Neural progenitor cell (in vitro differentiated cells): ENCODE data around the gene CD300E. TPM values are rescaled to one million over a fixed set of nuclear protein-coding genes. Genes with fewer than 3 reads are reported as not detected.

Experiments
- DNase-seq: peaks from one replicate; pipeline ENCODE4 v3.0.0-alpha.2; 2016; ENCODE audit warnings: low spot score
- H2AFZ ChIP-seq: fragments of 200-600 bp; sonication (generic); replicated peaks from 2 replicates; pipeline ENCODE4 v1.6.1; 2016; ENCODE audit warnings: antibody characterized with exemption
- H3F3A ChIP-seq: fragments of 200-600 bp; sonication (generic); 2 replicates; pipeline ENCODE4 v1.6.1; 2016; ENCODE audit warnings: antibody characterized with exemption, low read depth
- H3K27ac ChIP-seq: fragments of 200-600 bp; sonication (generic); 2 replicates; pipeline ENCODE4 v1.5.1; 2016; ENCODE audit warnings: mild to moderate bottlenecking
- H3K27me3 ChIP-seq: fragments of 200-600 bp; sonication (generic); 2 replicates; pipeline ENCODE4 v1.6.1; 2016; ENCODE audit warnings: mild to moderate bottlenecking, moderate library complexity
- H3K36me3 ChIP-seq: fragments of 200-600 bp; sonication (generic); 2 replicates; pipeline ENCODE4 v1.5.1; 2016
- H3K4me1 ChIP-seq: fragments of 200-600 bp; sonication (generic); 2 replicates; pipeline ENCODE4 v1.6.1; 2016; ENCODE audit warnings: mixed run types
- H3K4me2 ChIP-seq: fragments of 200-600 bp; sonication (generic); 2 replicates; pipeline ENCODE4 v1.6.1; 2016
- H3K4me3 ChIP-seq: fragments of 200-600 bp; sonication (generic); 2 replicates; pipeline ENCODE4 v1.5.1; 2016
- H3K79me2 ChIP-seq: fragments of 200-600 bp; sonication (generic); 2 replicates; pipeline ENCODE4 v1.6.1; 2016; ENCODE audit warnings: low read depth
- H3K9ac ChIP-seq: fragments of 200-600 bp; sonication (generic); 2 replicates; pipeline ENCODE4 v1.6.1; 2016
- H3K9me3 ChIP-seq: fragments of 200-600 bp; sonication (generic); 2 replicates; pipeline ENCODE4 v1.5.1; 2016; ENCODE audit warnings: low read depth
- H4K20me1 ChIP-seq: fragments of 200-600 bp; sonication (generic); 2 replicates; pipeline ENCODE4 v1.6.1; 2016; ENCODE audit warnings: low read depth
- H3K27ac Mint-ChIP-seq: 3 replicates; pipeline ENCODE4 v1.8.0; 2021; ENCODE audit warnings: mixed read lengths
- H3K27me3 Mint-ChIP-seq: 2 replicates; pipeline ENCODE4 v1.8.0; 2022; ENCODE audit warnings: low read depth, mild to moderate bottlenecking, inconsistent platforms, moderate library complexity, mixed read lengths; ENCODE audit not compliant: insufficient read depth
- H3K36me3 Mint-ChIP-seq: 3 replicates; pipeline ENCODE4 v1.8.0; 2021; ENCODE audit warnings: mixed read lengths
- H3K4me1 Mint-ChIP-seq: 3 replicates; pipeline ENCODE4 v1.8.0; 2021; ENCODE audit warnings: mixed read lengths
- H3K4me3 Mint-ChIP-seq: 3 replicates; pipeline ENCODE4 v1.8.0; 2021; ENCODE audit warnings: mild to moderate bottlenecking, moderate library complexity, mixed read lengths
- H3K9me3 Mint-ChIP-seq: 3 replicates; pipeline ENCODE4 v1.8.0; 2020; ENCODE audit warnings: mixed read lengths
- EZH2 ChIP-seq: fragments of 200-600 bp; sonication (generic); IDR thresholded peaks from 2 replicates; pipeline ENCODE4 v1.6.1; 2017; ENCODE audit warnings: antibody characterized with exemption, mild to moderate bottlenecking, moderate library complexity
- EZH2phosphoT487 ChIP-seq: fragments of 200-600 bp; sonication (generic); IDR thresholded peaks from 2 replicates; pipeline ENCODE4 v1.6.1; 2017; ENCODE audit warnings: antibody characterized with exemption
- total RNA-seq: library from RNA; depleted of rRNA; stranded (reverse); fragments of >200 nt; gene quantifications from 2 replicates; pipeline ENCODE4 v1.2.3, GENCODE V29; 2015; ENCODE audit warnings: low replicate concordance
- TF ChIP-seq, protein P1 (sequence below): fragments of 200-600 bp; sonication (generic); IDR thresholded peaks from 2 replicates; pipeline ENCODE4 v1.5.1; 2017; ENCODE audit warnings: antibody characterized with exemption, mild to moderate bottlenecking

The CD300E gene
- total RNA-seq, 1 donor from 2014 or later = not detected

DNA sequence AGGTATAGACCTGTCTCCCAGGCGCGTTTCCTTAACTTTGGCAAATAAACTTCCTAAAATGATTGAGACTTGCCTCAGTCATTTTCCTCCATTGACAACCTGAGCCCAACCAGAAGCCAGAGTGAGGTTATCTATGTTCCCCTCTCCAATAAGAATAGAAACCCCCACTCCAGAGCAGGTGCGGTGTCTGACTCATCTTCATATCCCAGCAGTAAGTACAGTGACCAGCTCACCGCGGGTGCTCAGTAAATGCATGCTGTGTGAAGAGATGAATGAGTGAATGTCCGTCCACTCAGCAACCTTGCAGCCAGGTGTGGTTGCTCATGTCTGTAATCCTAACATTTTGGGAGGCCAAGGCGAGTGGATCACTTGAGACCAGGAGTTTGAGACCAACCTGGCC is 19.5 kb upstream of the CD300E start:
- Histone ChIP-seq H3K27ac (no peak overlapping the region), H3K27me3 (peaks cover 8% of the 10 kb centered on the region), H3K4me3 (no peak overlapping the region), H3K4me1 (no peaks in the 10 kb centered on the region), H3K4me2 (no peak overlapping the region), H3K36me3 (no peaks in the 10 kb centered on the region), H3F3A (no peaks in the 10 kb centered on the region), H4K20me1 (no peaks in the 10 kb centered on the region), H3K79me2 (no peaks in the 10 kb centered on the region), H3K9ac (no peak overlapping the region), H3K9me3 (no peaks in the 10 kb centered on the region), H2AFZ (no peak overlapping the region)
- H3K4me3 Mint-ChIP-seq = no peak overlapping the region
- H3K4me1 Mint-ChIP-seq = no peaks in the 10 kb centered on the region
- H3K27me3 Mint-ChIP-seq = peaks cover 7% of the 10 kb centered on the region
- TF ChIP-seq, protein P1, sequence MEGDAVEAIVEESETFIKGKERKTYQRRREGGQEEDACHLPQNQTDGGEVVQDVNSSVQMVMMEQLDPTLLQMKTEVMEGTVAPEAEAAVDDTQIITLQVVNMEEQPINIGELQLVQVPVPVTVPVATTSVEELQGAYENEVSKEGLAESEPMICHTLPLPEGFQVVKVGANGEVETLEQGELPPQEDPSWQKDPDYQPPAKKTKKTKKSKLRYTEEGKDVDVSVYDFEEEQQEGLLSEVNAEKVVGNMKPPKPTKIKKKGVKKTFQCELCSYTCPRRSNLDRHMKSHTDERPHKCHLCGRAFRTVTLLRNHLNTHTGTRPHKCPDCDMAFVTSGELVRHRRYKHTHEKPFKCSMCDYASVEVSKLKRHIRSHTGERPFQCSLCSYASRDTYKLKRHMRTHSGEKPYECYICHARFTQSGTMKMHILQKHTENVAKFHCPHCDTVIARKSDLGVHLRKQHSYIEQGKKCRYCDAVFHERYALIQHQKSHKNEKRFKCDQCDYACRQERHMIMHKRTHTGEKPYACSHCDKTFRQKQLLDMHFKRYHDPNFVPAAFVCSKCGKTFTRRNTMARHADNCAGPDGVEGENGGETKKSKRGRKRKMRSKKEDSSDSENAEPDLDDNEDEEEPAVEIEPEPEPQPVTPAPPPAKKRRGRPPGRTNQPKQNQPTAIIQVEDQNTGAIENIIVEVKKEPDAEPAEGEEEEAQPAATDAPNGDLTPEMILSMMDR = no peak
- TF ChIP-seq EZH2 (no peak), EZH2phosphoT487 (no peak)
- no peak overlapping the region for H3K27ac Mint-ChIP-seq
- no peaks in the 10 kb centered on the region for H3K36me3 Mint-ChIP-seq
- no peak for DNase-seq
- no peaks in the 10 kb centered on the region for H3K9me3 Mint-ChIP-seq

DNA sequence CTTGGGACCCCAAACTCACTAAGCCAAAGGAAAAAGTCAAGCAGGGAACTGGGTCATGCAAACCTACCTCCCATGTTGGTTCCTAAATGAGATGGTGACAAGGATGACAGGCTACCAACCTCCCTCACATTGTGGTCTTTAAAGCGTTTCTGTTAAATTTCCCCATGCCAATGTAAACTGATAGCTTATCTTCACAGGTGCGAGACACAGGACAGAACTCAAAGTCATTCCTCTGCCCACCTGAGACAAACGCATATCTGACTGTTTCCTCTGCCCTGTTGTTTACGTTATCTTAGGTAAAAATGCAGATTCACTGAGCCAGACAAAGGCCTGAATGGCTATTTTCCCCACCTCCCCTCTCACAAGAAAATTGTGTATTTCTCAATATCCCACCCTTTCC is 19.0 kb upstream of the CD300E start:
- Histone ChIP-seq H3K27me3 (peaks cover 6% of the 10 kb centered on the region), H3K4me1 (peaks cover 2% of the 10 kb centered on the region), H3F3A (no peaks in the 10 kb centered on the region), H3K4me3 (no peak overlapping the region), H4K20me1 (no peaks in the 10 kb centered on the region), H3K4me2 (no peak overlapping the region), H3K79me2 (no peaks in the 10 kb centered on the region), H3K36me3 (no peaks in the 10 kb centered on the region), H3K27ac (no peak overlapping the region), H3K9ac (no peak overlapping the region), H3K9me3 (no peaks in the 10 kb centered on the region), H2AFZ (no peak overlapping the region)
- TF ChIP-seq EZH2phosphoT487 = no peak
- no peak for TF ChIP-seq EZH2
- TF ChIP-seq, protein P1 = no peak
- H3K4me3 Mint-ChIP-seq = no peak overlapping the region
- no peak for DNase-seq
- H3K27me3 Mint-ChIP-seq = peaks cover 7% of the 10 kb centered on the region
- H3K36me3 Mint-ChIP-seq = no peaks in the 10 kb centered on the region
- H3K4me1 Mint-ChIP-seq = no peaks in the 10 kb centered on the region
- H3K27ac Mint-ChIP-seq = no peak overlapping the region
- no peaks in the 10 kb centered on the region for H3K9me3 Mint-ChIP-seq

DNA sequence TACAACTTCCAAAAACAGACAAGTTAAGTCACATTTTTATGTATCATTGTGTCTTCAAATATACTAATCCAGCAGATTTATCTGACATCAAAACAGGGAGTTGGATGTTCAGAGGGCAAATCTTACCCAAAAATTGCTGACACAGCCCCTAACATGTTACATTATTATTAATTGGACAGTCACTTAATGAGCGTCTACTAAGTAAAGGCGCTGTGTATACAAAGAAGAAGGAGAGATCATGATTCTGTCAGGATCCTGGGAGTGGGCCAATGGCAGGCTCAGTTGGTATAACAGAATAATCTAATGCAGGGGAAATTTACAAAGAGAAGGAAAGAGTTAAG is 18.4 kb upstream of the CD300E start:
- peaks cover 6% of the 10 kb centered on the region for H3K27me3 ChIP-seq
- no peaks in the 10 kb centered on the region for H3F3A ChIP-seq
- TF ChIP-seq EZH2phosphoT487 = no peak
- no peak for TF ChIP-seq EZH2
- TF ChIP-seq, protein P1 = no peak
- Mint-ChIP-seq H3K27me3 (peaks cover 7% of the 10 kb centered on the region), H3K9me3 (no peaks in the 10 kb centered on the region), H3K4me1 (no peaks in the 10 kb centered on the region), H3K27ac (no peak overlapping the region), H3K36me3 (no peaks in the 10 kb centered on the region), H3K4me3 (no peak overlapping the region)
- no peaks in the 10 kb centered on the region for H3K36me3 ChIP-seq
- no peaks in the 10 kb centered on the region for H4K20me1 ChIP-seq
- no peaks in the 10 kb centered on the region for H3K79me2 ChIP-seq
- no peak overlapping the region for H3K27ac ChIP-seq
- H3K4me1 ChIP-seq = peaks cover 3% of the 10 kb centered on the region
- no peak for DNase-seq
- no peak overlapping the region for H3K4me2 ChIP-seq
- H3K4me3 ChIP-seq = no peak overlapping the region
- no peaks in the 10 kb centered on the region for H3K9me3 ChIP-seq
- H2AFZ ChIP-seq = no peak overlapping the region
- H3K9ac ChIP-seq = no peak overlapping the region
